ENCODE data around the gene RFC2.
A peak's percentile ranks its signal among the peaks of the same experiment; 100 is the strongest.
"Not testable (repeated sequence)": the region's sequence is repeated elsewhere in the genome, so short reads cannot be mapped to it uniquely, and the experiment has no call there.

The RFC2 gene

DNA sequence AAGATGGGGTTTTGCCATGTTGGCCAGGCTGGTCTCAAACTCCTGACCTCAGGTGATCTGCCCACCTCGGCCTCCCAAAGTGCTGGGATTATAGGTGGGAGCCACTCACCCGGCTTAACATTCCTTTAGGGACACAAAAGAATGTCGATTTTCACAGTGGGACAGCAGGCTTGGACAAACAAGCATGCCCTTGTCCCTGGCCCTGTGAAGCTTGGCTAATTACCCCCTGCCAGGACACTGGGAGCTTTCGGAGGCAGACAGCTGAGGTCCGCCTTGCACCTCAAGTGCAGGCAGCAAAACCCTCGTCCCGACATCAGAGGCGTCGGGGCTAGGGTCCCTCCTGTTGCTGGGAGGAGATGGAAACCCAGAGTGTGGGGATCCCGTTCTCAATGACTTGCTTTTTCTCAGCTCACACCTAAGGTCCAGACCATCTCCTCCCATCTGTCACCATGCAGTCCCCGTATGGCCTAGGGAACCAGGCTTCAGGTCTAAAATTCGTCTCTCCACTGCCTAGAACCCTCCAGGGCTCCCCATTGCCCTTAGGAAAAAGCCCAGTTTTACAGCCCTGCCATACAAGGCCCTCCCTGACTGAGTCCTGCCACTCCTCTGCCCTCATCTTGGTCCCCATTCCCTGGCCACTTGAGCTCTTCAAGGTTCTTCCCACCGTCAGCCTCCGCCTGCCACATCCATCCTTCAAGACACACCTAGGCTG is 28.7 kb upstream of the RFC2 start:
- peak; percentile 60 for DNase-seq

DNA sequence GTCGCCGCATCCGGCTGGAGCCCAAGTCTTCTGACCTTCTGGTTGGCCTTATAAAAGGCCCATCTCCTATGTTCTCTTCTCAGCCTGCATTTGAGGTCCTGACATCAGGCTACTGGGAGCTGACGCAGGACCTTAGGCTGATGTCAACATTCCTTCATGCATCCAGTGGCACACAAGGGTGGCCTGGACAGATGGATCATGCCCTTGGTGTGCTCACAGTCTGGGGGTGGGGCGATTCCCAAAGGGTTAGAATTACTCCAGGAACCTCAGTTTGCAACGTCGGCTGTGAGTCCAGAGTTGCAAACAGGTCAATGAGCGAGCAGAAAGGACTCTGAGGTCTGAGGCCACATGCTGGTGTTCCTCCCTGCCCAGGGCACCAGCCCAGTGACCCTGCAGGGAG is 26.8 kb upstream of the RFC2 start:
- DNase-seq, result no peak

DNA sequence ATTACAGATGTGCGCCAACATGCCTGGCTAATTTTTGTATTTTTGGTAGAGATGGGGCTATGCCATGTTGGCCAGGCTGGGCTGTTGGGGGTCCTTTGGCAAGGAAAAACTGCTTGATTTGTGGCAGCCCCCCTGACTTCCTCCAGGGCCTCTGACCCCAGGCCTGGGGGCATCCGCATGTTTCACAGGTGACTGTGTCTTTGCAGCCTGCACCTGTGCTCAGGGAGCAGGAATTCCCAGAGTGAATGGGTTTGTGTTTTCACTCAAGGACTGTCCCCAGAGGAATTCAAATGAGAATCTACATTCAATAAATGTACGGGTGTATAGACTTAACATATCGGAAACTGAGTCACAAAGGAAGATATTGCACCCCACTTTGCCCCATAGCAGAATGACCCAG is 23.4 kb upstream of the RFC2 start:
- no peak for DNase-seq

DNA sequence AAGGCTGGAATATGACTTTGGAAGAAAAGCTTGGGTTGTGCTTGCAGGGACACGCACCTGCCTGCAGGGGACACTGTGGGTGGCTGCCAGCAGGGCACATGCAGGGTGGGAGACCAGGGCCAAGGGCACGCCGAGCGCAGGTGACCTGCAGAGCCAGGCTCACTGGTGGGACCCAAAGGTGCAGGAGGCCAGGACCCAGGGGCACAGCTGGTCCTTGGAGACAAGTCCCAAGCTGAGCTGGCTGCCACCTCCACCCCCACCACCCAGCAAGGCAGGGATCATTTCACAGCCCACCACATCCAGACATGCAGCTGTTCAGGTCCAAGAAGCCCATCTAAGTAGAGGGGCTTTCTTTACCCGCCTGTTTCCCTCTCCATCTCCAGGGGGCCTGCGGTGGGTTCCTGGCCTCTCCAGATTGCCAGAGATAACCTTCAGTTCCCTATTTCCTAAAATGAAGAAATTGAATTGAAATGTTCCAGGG is 21.2 kb upstream of the RFC2 start:
- DNase-seq, result no peak

DNA sequence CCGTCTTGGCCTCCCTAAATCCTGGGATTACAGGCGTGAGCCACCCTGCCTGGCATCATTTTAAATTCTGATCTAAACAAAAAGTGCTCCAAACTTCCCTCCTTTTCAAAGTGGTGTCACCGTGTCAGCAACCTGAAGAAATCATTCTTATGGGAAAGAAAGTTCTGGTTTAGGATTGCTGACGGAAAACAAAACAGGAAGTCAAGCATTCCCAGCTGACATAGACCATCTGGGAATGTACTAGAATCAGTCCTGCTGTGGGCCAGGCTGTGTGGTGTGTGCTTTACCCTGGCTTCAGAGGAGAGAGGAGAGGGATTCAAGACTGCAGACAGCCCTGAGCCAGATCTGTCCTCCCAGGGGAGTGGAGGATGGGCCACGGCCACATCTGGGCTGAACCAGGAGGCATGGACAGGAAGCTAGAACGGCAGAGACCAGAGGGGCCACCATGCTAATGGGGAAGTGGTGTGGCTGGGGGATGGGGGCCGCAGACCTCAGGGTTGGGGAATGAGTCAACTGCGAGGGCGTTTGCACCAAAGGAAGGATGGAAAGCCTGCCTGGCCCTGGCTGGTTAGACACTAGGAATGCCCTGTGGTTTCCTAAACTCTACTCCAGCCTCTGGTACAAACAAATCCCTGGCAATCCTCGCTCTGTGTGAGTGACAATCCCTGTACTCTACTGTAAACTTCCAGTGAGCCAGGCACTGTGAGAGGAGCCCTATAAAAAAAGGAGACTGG is 18.3 kb upstream of the RFC2 start:
- DNase-seq, result no peak

DNA sequence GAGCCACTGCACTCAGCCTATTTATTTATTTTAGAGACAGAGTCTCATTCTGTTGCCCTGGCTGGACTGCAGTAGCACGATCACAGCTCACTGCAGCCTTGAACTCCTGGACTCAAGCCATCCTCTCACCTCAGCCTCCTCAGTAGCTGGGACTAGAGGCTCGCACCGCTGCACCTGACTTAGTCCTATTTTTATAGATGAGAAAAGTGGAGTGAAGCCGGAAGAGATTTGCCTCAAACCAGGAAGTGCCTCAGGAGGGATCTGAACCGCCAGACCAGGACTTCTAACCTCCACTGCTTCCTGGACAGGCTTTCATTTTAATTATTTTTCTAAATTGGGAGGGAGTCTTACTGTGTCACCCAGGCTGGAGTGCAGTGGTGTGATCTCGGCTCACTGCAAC is 17.5 kb upstream of the RFC2 start:
- DNase-seq, result no peak

DNA sequence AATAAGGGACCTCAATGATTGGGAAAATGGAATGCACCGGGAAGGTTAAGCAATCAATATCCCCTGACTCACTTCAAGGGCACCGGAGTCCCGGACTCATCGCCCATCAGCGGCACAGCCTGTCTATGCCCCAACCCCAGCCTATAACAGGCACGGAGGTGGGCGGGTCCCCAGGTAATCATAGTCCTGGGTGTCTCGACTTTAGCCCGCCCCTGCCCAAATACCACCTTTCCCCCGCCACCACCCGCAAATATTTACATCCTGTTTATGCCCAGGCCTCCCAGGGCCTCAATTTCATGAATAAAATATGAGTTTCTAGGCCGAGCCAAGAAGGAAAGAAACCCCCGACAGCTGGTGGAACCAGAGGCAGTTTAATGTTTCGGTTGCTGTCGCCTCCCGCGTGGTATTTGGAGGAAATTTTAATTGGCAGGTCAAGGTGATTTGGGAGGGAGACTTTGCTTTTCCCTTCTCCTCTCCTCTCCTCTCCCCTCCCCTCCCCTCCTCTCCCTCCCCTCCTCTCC is 15.6 kb upstream of the RFC2 start:
- DNase-seq, result peak; percentile 74

DNA sequence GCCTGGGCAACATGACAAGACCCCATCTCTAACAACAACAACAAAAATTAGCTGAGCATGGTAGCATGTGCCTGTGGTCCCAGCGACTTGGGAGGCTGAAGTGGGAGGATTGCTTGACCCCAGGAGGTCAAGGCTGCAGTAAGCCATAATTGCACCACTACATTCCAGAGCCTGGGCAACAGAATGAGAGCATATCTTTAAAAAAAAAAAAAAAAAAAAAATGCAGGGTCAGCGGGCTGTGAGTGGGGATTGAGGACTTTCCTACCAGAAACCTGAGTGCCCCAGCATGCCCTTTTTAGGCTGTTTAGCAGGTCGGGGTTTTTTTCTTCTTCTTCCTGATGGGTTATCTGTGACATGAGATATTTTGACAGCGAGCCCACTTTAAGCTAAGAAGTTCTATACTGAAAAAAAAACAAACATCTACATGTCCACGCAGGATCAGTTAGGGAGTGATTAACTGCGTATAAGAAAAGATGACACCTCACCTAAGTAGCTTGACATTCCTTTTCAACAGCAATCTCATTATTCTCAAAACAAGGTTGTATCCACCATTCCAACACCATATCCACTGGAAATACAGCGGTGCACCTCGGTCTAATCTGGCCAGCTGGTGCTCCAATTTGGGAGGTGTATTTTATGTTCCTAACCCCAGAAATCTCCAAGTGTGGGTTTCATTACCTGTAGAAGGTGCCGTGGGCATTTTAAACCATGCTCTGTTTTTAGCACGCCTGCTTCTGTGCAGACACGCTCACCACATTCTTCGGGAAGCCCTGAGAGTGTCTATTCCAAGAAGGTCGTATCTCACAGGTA is 13.8 kb upstream of the RFC2 start:
- no peak for DNase-seq

DNA sequence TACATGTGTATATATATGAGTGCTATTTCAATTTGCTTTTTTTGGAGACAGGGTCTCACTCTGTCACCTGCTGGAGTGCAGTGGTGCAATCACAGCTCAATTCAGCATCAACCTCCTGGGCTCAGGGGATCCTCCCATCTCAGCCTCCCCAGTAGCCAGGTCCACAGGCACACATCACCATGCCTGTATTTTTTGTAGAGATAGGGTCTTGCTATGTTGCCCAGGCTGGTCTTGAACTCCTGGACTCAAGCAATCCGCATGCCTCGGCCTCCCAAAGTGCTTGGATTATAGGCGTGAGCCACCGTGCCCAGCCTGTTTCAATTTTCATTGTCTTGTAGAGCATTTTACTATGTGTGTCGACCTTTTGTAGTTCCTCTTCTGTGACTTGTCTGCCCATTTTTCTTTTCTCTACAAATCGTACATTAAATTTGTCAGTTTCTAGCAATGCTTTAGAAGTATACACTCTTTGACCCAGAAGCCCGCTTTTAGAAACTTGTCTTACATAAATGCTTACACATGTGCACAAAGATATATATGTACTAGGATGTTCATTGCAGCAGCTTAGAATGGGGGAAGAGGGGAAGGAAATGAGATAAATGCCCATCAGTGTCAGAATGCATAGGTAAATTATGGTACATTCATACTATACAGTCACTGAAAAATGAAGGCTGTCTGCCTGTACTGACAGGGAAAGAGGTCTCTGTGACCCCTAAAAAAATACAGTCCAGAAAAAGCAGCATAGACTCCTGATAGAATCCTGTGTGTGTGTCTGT is 12.2 kb upstream of the RFC2 start:
- DNase-seq, result no peak

DNA sequence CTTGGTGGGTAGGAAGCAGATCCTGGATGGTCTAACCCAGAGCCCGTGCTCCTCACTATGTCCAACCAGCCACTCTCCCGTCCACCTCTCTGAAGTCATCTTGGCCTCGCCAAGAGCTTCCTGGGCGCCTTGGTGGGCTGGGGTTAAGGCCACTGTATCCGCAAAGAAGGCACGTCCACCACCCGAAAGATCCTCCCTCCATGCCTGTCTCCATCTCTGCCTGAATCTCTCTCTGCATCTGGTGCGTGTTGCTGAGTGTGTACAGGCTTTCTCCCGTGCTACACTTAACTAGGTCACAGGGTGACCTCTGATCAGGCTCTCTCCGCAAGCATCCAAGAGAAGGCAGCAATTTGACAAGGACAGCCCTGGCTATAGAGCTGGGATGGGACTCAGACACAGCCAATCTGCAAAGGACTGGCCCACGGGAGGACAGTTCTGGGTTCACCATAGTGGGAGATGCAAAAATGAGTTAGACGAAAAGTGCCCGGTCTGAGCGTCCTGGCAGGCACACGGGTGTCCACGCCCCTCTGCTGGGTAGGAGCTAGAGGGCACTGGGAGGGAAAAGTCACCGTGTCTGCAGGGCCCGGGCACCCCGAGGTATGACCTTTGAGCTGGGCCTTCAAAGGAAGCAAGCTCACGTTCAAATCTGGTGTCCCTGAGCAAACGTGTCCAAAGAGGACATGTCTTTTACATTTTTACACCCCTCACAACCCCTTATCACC is 9.4 kb upstream of the RFC2 start:
- DNase-seq, result peak; percentile 60

DNA sequence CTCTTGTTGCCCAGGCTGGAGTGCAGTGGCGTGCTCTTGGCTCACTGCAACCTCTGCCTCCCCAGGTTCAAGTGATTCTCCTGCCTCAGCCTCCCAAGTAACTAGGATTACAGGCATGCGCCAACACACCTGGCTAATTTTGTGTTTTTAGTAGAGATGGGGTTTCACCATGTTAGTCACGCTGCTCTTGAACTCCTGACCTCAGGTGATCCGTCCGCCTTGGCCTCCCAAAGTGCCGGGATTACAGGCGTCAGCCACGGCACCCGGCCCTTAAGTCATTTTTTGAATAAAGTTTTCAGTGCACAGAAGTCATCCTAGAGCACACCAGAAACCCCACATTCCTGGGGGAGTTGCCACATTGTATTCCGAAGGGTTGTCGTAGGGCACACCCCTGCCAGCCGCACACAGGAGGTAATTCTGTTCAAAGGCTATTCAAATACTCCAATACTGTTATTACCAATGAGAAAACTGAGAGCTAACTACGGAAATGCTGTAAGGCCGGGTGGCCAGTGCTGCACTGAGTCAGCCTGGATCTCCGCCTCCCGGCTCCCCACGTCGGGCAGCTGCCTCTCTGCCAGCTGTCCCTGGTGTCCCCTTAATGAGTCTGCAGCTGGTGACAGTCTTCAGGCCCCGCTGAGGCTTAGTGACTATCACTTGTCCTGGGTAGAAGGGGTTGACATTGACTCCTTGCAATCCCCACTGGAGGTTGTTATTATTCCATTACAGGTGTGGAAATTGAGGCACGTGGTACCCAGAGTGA is 8.6 kb upstream of the RFC2 start:
- peak; percentile 56 for DNase-seq

DNA sequence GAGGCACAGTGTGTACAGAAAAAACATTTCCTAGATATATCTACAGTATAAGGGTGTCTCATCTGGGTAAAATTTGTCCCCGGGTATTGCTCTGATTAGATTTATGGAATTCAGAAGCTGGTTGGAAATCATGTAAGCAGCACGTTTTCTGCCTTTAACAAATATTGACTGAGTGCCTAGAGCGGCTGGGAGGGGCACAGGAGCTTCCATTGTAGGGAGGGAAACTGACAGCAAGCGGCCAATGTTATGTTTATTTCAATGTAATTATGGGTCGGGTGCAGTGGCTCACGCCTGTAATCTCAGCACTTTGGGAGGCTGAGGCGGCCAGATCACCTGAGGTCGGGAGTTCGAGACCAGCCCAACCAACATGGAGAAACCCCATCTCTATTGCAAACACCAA is 4.4 kb upstream of the RFC2 start:
- DNase-seq, result no peak

DNA sequence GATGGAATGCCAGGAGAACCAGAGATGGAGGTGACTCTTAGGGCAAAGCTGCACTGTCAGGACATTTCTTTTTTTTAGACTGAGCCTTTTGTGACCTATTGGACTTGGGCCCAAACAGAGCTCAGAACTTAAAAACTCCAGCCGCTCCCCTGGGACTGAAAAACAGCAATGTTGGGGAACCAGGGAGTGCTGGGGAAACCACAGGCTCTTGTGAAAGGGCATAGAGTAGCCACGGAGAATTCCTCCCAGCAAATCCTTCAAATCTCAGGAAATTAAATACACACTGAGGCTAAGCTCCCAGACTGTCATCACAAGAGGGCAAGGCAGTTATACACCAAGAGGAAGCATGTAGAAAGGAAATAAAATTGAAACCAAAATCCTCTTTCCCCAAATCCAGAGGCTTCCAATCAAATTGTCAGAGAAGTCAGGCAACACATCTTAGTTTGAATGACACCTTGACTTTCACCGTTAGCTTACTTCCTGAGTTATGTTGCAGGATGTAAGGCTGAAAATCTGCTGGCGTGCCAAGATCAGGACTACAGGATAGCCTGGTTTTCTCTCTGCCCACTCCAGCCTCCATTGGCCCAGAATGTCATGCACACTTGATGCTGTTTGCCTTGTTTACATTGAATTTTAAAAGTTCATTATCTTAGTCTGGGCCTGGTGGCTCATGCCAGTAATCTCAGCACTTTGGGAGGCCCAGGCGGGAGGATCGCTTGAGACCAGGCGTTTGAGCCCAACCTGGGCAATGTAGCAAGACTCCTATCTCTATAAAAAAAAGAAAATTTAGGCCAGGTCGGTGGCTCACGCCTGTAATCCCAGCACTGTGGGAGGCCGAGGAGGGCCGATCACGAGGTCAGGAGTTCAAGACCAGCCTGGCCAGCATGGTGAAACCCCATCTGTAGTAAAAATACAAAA is 2.6 kb upstream of the RFC2 start:
- DNase-seq, result no peak

DNA sequence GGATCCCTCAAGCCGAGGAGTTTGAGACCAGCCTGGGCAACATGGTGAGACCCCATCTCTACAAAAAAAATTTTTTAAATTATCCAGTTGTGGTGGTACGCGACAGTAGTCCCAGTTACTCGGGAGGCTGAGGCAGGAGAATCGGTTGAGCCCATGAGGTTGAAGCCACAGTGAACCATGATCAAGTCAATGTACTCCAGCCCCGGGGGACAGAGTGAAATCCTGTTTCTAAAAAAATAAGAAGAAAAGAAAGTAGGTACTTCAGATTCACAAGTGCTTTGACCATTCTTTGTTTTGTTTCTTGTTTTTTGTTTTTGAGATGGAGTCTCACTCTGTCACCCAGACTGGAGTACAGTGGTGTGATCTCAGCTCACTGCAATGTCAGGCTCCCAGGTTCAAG is 1.3 kb upstream of the RFC2 start:
- DNase-seq, result not testable (repeated sequence)

DNA sequence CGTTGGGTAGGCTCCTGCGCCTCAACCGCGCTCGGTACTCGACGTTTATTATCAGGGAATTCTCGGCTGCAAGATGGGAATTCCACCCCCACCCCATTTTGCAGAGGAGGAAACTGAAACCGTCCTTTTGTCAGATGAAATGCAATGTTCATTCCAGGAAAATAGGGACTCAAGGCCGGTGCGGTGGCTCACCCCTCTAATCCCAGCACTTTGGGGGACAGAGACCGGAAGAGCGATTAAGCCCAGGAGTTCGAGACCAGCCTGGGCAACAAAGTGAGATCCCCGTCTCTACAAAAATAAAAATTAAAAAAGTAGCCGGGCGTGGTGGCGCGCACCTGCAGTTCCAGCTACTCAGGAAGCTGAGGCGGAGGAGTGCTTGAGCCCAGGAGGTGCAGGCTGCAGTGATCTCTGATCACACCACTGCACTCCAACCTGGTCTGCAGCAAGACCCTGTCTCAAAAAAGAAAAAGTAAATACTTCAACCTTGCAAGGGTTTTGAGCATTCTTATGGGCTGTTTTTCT is 720 bp upstream of the RFC2 start:
- no peak for DNase-seq

DNA sequence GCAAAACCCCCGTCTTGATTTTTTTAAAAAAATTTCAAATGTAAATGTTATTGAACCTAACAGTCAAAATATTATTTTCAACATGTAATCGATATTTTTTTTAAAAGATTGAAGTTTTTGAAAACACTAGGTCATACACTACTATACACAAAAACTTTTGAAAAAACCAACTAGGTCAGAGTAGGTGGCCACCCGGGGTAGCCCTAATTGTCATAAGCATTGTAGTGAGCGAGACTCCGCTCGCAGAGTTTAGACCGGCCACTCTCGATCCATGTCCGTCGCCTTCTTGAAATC is 417 bp downstream of the RFC2 start:
- DNase-seq, result no peak

DNA sequence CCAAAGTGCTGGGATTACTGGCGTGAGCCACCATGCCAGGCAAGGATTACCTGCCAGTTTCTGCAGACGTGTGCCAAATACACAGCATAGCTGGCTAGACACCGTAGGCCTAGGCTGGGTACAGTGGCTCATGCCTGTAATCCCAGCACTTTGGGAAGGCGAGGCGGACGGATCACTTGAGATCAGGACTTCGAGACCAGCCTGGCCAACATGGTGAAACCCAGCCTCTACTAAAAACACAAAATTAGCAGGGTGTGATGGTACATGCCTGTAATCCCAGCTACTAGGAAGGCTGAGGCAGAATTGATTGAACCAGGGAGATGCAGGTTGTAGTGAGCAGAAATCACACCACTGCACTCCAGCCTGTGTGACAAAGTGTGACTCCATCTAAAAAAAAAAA is 868 bp downstream of the RFC2 start:
- peak; percentile 16 for DNase-seq

DNA sequence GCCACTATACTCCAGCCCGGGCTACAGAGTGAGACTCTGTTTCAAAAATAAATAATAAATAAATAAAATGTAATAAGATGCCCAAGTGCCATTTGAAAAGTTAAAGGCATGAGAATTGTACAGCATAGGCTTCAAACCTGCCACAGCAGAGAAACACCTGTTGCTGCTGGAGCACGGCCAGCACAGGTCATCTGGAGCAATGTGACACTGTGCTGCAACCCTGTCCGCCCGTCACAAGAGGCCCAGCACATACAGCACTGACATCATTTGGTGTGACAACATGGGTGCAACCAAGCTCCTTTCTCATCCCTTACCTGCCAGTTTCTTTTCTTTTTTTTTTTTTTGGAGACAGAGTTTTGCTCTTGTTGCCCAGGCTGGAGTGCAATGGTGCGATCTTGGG is 1.3 kb downstream of the RFC2 start:
- no peak for DNase-seq

DNA sequence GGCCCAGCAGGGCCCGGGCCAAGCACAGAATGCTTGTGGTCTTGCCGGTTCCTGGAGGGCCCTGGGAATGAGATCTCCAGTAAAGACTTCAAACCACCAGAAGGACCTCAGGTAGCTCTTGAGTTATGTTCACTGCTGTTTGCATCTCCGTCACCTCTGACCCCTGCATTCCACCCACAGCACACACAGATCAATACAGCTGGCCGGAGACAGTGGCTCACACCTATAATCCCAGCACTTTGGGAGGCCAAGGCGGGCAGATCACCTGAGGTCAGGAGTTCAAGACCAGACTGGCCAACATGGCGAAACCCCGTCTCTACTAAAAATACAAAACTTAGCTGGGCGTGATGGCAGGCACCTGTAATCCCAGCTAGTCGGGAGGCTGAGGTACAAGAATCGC is 5.1 kb downstream of the RFC2 start:
- DNase-seq, result not testable (repeated sequence)

DNA sequence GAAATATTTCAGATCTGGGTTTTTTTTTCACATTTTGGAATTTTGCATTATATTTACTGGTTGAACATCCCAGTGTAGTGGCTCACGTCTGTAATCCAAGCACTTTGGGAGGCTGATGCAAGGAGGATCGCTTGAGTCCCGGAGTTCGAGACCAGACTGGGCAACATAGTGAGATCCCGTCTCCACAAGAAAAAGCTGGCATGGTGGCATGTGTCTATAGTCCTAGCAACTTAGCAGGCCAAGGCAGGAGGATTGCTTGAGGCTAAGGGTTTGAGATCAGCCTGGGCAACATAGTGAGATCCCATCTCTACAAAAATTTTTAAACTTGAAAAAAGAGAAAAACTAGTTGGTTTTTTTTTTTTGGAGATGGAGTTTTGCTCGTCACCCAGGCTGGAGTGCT is 6.0 kb downstream of the RFC2 start:
- DNase-seq, result no peak

All from retina (tissue), 1 donor.